ENCODE data around the gene FOXJ3.

The FOXJ3 gene

DNA sequence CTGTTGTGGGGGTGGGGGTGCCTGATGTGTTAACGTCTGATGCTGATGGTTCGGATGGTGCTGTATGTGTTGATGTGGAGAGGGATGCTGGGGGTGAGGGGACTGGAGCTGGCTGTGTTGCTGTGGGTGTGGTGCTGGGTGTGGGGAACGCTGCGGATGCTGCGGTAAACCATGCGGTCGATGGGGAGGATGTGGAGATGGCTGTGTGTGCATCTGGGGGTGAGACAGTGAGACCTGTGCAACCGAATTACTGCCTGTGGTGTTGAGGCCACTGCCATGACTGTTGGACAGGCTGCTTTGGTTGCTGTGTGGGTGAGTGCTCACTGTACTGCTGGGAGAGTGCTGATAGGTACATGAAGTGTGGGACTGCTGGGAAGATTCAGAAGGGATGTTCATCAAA is 143.7 kb downstream of the FOXJ3 start:
- H3K4me3 ChIP-seq (ENCODE audit: low read depth, low read length) = no peak overlapping the region
- TF ChIP-seq, protein P1, sequence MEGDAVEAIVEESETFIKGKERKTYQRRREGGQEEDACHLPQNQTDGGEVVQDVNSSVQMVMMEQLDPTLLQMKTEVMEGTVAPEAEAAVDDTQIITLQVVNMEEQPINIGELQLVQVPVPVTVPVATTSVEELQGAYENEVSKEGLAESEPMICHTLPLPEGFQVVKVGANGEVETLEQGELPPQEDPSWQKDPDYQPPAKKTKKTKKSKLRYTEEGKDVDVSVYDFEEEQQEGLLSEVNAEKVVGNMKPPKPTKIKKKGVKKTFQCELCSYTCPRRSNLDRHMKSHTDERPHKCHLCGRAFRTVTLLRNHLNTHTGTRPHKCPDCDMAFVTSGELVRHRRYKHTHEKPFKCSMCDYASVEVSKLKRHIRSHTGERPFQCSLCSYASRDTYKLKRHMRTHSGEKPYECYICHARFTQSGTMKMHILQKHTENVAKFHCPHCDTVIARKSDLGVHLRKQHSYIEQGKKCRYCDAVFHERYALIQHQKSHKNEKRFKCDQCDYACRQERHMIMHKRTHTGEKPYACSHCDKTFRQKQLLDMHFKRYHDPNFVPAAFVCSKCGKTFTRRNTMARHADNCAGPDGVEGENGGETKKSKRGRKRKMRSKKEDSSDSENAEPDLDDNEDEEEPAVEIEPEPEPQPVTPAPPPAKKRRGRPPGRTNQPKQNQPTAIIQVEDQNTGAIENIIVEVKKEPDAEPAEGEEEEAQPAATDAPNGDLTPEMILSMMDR (IDR thresholded peaks at IDR 0.05; ENCODE audit: control insufficient read depth, extremely low read depth, insufficient read depth) = no peak
- no peak for DNase-seq (ENCODE audit: low read depth)

DNA sequence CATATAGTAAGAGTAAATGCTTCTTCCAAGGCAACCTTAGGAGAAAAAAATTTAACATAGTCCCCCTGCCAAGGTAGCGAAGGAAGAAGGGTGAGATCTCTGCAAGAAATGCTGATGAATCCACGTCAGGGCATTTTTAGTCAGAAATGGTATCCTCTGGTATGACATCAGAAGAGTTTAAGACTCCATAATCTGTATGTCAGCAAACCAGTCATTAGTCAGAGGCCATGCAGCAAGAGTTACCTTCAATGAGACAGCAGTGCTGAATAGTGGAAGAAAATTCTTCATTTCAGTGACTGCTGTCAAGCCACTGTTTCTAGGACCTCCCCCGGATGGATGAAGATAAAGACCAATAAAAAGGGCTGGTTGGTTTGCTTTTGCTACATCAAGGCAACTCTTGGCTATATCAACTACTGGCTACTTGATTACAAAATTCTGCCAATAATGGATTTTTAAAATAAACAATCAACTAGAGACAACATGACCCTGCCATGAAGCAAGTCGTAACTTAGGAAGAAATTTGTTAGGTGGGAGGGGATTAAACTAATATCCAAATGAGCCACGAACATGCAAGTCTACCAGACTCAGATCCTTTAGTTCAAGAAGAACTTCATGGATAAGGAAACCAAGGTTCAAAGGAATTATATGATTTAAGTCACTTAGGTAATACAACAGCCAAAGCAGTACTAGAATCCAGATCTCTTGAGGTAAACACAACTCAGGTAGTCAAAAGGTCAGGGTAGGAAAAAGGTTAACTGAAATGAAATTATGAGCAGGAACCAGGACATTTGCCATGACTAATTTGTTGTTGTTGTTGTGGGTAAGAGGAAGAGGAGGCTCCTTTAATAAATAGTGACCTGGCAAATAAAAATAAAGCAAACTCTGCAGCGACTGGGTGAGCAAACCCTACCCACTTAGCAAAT is 144.8 kb downstream of the FOXJ3 start:
- TF ChIP-seq, protein P1 (IDR thresholded peaks at IDR 0.05; ENCODE audit: control insufficient read depth, extremely low read depth, insufficient read depth) = no peak
- no peak for DNase-seq (ENCODE audit: low read depth)

DNA sequence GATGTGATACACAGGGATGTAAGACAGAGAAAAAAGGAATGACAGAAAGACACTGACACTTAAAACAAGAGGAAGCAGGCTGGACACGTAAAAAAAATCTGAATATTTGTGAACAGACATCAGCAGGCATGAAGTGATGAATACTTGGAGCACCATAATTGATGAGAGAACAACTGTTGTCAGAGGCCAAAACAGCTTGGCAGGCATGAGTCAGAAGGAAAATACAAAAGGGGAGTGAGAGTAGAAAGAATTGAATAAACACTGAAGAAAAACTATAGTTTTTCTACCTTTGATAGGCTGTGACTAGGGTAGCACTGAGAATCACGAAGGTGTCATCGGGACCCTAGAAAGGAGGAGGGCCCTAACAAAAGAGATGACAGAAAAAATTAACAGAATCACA is 148.9 kb downstream of the FOXJ3 start:
- no peak overlapping the region for H3K4me3 ChIP-seq (ENCODE audit: low read depth, low read length)
- no peak for DNase-seq (ENCODE audit: low read depth)
- TF ChIP-seq, protein P1 (IDR thresholded peaks at IDR 0.05; ENCODE audit: control insufficient read depth, extremely low read depth, insufficient read depth) = no peak

More for the DNA sequence above, 144.8 kb downstream of the FOXJ3 start:
- H3K4me3 ChIP-seq (ENCODE audit: low read depth, low read length) = no peak overlapping the region

DNA sequence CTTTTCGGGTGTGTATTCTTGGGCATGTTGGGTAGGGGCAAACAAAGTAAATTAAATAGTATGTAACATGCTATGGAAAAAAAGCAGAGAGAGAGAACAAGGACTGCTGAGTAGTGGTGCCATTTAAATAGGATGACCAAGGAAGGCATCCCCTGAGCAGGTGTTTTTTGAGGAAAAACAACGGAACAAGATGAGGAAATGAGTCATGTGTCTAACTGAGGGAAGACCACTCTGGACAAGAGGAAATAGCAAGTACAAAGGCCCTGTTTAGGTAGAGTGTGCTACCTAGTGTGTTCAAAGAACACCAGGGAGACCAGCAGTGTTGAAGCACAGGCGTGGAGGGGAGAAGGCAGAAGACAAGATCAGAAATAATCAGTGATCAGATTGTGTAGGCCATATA is 150.4 kb downstream of the FOXJ3 start:
- no peak overlapping the region for H3K4me3 ChIP-seq (ENCODE audit: low read depth, low read length)
- TF ChIP-seq, protein P1 (IDR thresholded peaks at IDR 0.05; ENCODE audit: control insufficient read depth, extremely low read depth, insufficient read depth) = no peak

DNA sequence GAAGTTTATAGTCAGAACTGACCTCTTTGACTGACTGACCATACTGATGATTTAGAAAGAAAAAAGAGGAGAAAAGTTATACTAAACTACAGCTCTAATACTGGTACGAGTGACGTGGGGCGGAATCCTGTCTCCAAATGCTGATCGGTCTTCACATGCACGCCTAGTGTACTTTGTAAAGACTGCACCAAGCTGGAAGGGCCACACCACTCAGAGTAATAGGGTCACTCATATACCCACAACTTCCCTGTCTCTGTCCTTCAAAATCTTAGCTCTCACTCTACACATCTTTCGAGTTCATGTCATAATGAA is 151.1 kb downstream of the FOXJ3 start:
- no peak for DNase-seq (ENCODE audit: low read depth)
- no peak overlapping the region for H3K4me3 ChIP-seq (ENCODE audit: low read depth, low read length)
- TF ChIP-seq, protein P1 (IDR thresholded peaks at IDR 0.05; ENCODE audit: control insufficient read depth, extremely low read depth, insufficient read depth) = no peak

More for the DNA sequence above, 150.4 kb downstream of the FOXJ3 start:
- no peak for DNase-seq (ENCODE audit: low read depth)

DNA sequence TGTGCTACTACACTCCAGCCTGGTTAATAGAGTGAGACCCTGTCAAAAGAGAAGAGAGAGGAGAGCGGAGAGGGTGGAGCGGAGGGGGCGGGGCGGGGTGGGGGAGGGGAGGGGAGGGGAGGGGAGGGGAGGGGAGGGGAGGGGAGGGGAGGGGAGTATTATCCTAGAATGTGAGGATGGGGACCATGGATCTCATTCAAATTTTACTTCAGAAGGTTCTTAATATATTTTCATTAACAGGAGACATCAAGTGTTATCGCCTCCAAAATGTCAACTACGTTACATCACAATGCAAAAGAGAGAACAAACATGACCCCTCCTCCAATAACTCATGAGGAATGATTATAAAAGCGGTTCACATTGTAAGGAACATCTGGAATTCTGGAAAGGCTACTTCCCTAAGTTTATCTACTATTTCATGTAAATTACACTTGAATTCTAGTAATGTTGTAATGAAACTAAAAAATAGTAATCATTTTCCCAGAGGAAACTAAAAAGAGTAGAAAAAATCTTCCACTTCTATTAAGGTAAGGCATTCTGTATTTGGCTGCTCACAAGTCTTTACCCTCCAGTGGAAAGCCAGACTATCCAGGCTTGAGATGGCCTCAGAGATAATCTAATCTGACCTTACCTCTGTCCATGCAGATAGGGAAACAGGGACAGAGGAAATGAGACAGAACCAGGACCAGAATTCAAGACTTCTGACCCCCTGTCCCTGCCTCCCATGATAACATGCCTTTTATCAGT is 151.7 kb downstream of the FOXJ3 start:
- TF ChIP-seq, protein P1 (IDR thresholded peaks at IDR 0.05; ENCODE audit: control insufficient read depth, extremely low read depth, insufficient read depth) = no peak
- H3K4me3 ChIP-seq (ENCODE audit: low read depth, low read length) = no peak overlapping the region
- DNase-seq (ENCODE audit: low read depth) = no peak
